AG04450 (cell line): ENCODE results near the gene PLAAT4. TPM values are rescaled to one million over a fixed set of nuclear protein-coding genes. Genes with fewer than 3 reads are reported as not detected.

ENCODE experiments used
- CTCF ChIA-PET: fragments of 300-600, 350-600 bp; formaldehyde crosslinking; extraction: SDS; loops from one replicate; lab custom pipeline; 2022; ENCODE audit warnings: antibody characterized with exemption, inconsistent platforms; lab: Charles Lee
- POLR2A ChIA-PET: fragments of 350-600 bp; formaldehyde crosslinking; extraction: SDS; loops from one replicate; lab custom pipeline; 2021; ENCODE audit warnings: antibody characterized with exemption, inconsistent platforms; lab: Yijun Ruan, JAX
- DNase-seq: peaks from one replicate; pipeline ENCODE4 v3.0.0-alpha.2; 2011; ENCODE audit warnings: low read depth, low spot score
- H3K27ac ChIP-seq: one replicate; pipeline ENCODE4 v1.5.1; 2012; ENCODE audit warnings: low read depth, low read length, control low read depth
- H3K27me3 ChIP-seq: one replicate; pipeline ENCODE4 v1.6.0; 2012; ENCODE audit warnings: low read length; ENCODE audit not compliant: control insufficient read depth, insufficient read depth
- H3K4me3 ChIP-seq: 2 replicates; pipeline ENCODE4 v1.5.1; 2011; ENCODE audit warnings: mild to moderate bottlenecking, low read depth, low read length, control low read depth
- H3K9me3 ChIP-seq: 2 replicates; pipeline ENCODE4 v1.5.1; 2012; ENCODE audit warnings: low read length; ENCODE audit not compliant: control insufficient read depth, insufficient read depth
- CTCF ChIP-seq: IDR thresholded peaks from 2 replicates; pipeline ENCODE4 v1.5.1; 2011; ENCODE audit warnings: low read depth, low read length, control low read depth, inconsistent platforms
- polyA plus RNA-seq: library from polyadenylated mRNA; depleted of rRNA; stranded (reverse); fragments of >200 nt; gene quantifications from 2 replicates; pipeline ENCODE4 v1.2.3, GENCODE V29; 2011

PLAAT4 gene
- polyA plus RNA-seq, 1 experiment: 3.5 TPM

- ChIA-PET CTCF (interaction anchor here (1.0 kb wide), 1 partner anchor 52 kb away, joined by 3 read pairs; no protein-coding TSS in a partner anchor), POLR2A (interaction anchor here (0.5 kb wide), 1 partner anchor 11 kb away, joined by 3 read pairs; no protein-coding TSS in a partner anchor)
- TF ChIP-seq CTCF: no peak
- Histone ChIP-seq H3K9me3 (no peaks in the 10 kb centered on the region), H3K27me3 (no peaks in the 10 kb centered on the region), H3K27ac (no peak overlapping the region), H3K4me3 (no peak overlapping the region)
- DNase-seq: no peak
These were observed 46.7 kb downstream of the PLAAT4 start for GRCh38 chr11:63583357-63583677.

GRCh38 chr11:63586451-63587166 is 50.0 kb downstream of the PLAAT4 start:
- Histone ChIP-seq H3K27me3 (no peaks in the 10 kb centered on the region), H3K9me3 (no peaks in the 10 kb centered on the region), H3K27ac (no peak overlapping the region), H3K4me3 (no peak overlapping the region)
- ChIA-PET POLR2A (no interaction called here), CTCF (interaction anchor here (0.7 kb wide), 1 partner anchor 37 kb away, joined by 4 read pairs; no protein-coding TSS in a partner anchor)
- DNase-seq: no peak
- no peak for TF ChIP-seq CTCF

GRCh38 chr11:63589000-63589399 is 52.4 kb downstream of the PLAAT4 start:
- H3K9me3 ChIP-seq: no peaks in the 10 kb centered on the region
- no peaks in the 10 kb centered on the region for H3K27me3 ChIP-seq
- no peak for TF ChIP-seq CTCF
- CTCF ChIA-PET: no interaction called here
- POLR2A ChIA-PET: no interaction called here
- no peak for DNase-seq
- H3K27ac ChIP-seq: no peak overlapping the region
- H3K4me3 ChIP-seq: no peak overlapping the region

- Histone ChIP-seq H3K27ac (no peak overlapping the region), H3K9me3 (no peaks in the 10 kb centered on the region), H3K27me3 (no peaks in the 10 kb centered on the region), H3K4me3 (no peak overlapping the region)
- no peak for TF ChIP-seq CTCF
- ChIA-PET CTCF (no interaction called here), POLR2A (no interaction called here)
- DNase-seq: no peak
These were observed 53.6 kb downstream of the PLAAT4 start for GRCh38 chr11:63590024-63590788.

GRCh38 chr11:63592975-63593395 is 56.4 kb downstream of the PLAAT4 start:
- DNase-seq: no peak
- peak; percentile 67 for TF ChIP-seq CTCF
- no peak overlapping the region for H3K27ac ChIP-seq
- no peak overlapping the region for H3K4me3 ChIP-seq
- ChIA-PET CTCF (interaction anchor here (1.0 to 1.2 kb wide), 6 partner anchors 36 to 145 kb away, joined by 3 to 4 read pairs (median 4); no protein-coding TSS in a partner anchor), POLR2A (no interaction called here)
- H3K27me3 ChIP-seq: no peaks in the 10 kb centered on the region
- no peaks in the 10 kb centered on the region for H3K9me3 ChIP-seq
